ENCODE measurements around the gene DNMT3A.

DNMT3A gene

GRCh38 chr2:25265001-25265400 is 76.7 kb downstream of the DNMT3A start:
- no peaks in the 10 kb centered on the region for H3K9me3 ChIP-seq (ENCODE audit: insufficient read depth, low read depth, low read length)
- WGBS = 84% methylated on average over 5 of the region's 6 CpGs
- H3K36me3 ChIP-seq (ENCODE audit: insufficient read depth, low read length) = no peaks in the 10 kb centered on the region; the same call in 1 of the 2 replicates
- no peak overlapping the region for H3K27ac ChIP-seq (ENCODE audit: low read depth, low read length)
- no peak overlapping the region for H3K9ac ChIP-seq (ENCODE audit: low read depth, low read length)
- H3K4me3 ChIP-seq (ENCODE audit: low read length) = no peak overlapping the region
- H3K27me3 ChIP-seq (ENCODE audit: insufficient read depth, low read length) = no peaks in the 10 kb centered on the region
- peaks cover 40% of the 10 kb centered on the region for H3K4me1 ChIP-seq (ENCODE audit: insufficient read depth, low read length)

- H3K4me3 ChIP-seq (ENCODE audit: low read length) = no peak overlapping the region
- H3K27me3 ChIP-seq (ENCODE audit: insufficient read depth, low read length) = no peaks in the 10 kb centered on the region
- H3K9ac ChIP-seq (ENCODE audit: low read depth, low read length) = no peak overlapping the region
- no CpG with 5 or more reads among the region's 1 CpG for WGBS
- peaks cover 53% of the 10 kb centered on the region for H3K4me1 ChIP-seq (ENCODE audit: insufficient read depth, low read length)
- H3K27ac ChIP-seq (ENCODE audit: low read depth, low read length) = no peak overlapping the region
- no peaks in the 10 kb centered on the region for H3K36me3 ChIP-seq (ENCODE audit: insufficient read depth, low read length)
- H3K9me3 ChIP-seq (ENCODE audit: insufficient read depth, low read depth, low read length) = no peaks in the 10 kb centered on the region
These were observed 79.4 kb downstream of the DNMT3A start for GRCh38 chr2:25262288-25262687.

- Histone ChIP-seq H3K4me1 (ENCODE audit: insufficient read depth, low read length) (peaks cover 58% of the 10 kb centered on the region), H3K36me3 (ENCODE audit: insufficient read depth, low read length) (no peaks in the 10 kb centered on the region), H3K4me3 (ENCODE audit: low read length) (peak overlapping the region; percentile 28; the same call in 1 of the 2 replicates), H3K27me3 (ENCODE audit: insufficient read depth, low read length) (no peaks in the 10 kb centered on the region), H3K27ac (ENCODE audit: low read depth, low read length) (peak overlapping the region; percentile 95), H3K9me3 (ENCODE audit: insufficient read depth, low read depth, low read length) (no peaks in the 10 kb centered on the region), H3K9ac (ENCODE audit: low read depth, low read length) (peak overlapping the region; percentile 42)
- WGBS = 1% methylated on average over 7 of the region's 7 CpGs
These were observed 82.0 kb downstream of the DNMT3A start for GRCh38 chr2:25259737-25260124.

DNA sequence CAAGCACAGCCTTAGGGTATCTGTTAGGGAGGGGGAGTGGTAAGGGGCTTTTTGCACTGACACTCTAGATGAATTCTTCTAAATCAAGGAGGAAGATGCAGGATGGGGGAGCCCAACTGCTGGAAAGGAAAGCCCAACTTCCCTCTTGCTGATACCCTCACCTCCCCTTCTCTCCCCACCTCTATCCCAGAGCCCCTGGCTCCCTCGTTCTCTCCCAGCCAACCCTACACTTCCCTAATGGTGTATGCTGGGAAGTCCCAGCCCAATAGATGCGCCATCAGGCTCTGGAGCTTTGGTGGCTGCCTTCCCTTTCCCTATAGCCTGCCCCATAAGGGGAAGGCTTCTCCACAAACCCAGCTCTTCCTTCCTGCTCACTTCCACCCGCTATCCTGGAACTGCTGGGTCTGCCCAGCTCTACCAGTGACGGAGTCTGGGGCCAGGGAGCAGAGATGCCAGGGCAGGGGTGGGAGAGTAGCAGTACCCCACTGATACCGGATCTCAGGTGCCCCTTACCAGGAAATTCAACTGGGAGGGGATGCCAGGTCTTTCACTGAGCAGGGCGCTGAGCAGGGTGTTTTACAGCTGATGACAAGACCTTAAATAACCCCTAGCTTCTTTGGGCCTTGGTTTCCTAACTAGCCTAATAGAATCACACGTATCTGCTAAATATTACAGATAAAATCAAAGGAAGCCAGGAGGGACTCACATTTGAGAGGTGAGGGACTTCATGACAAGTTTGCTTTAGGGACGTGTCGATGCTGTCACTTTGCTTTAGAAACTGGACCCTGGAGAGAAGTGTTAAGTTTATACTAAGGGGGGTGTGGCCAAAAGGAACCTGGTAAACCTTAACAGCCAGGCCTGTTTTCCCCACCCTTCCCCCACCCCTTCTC is 82.6 kb downstream of the DNMT3A start:
- Histone ChIP-seq H3K27ac (ENCODE audit: low read depth, low read length) (peak overlapping the region; percentile 81), H3K4me3 (ENCODE audit: low read length) (peak overlapping the region; percentile 35)

GRCh38 chr2:25257931-25258846 is 83.5 kb downstream of the DNMT3A start:
- Histone ChIP-seq H3K4me1 (ENCODE audit: insufficient read depth, low read length) (peaks cover 52% of the 10 kb centered on the region), H3K9ac (ENCODE audit: low read depth, low read length) (peak overlapping the region; percentile 10; the same call in 1 of the 2 replicates), H3K4me3 (ENCODE audit: low read length) (no peak overlapping the region), H3K27ac (ENCODE audit: low read depth, low read length) (peak overlapping the region; percentile 32; the same call in 1 of the 2 replicates), H3K27me3 (ENCODE audit: insufficient read depth, low read length) (no peaks in the 10 kb centered on the region), H3K9me3 (ENCODE audit: insufficient read depth, low read depth, low read length) (no peaks in the 10 kb centered on the region), H3K36me3 (ENCODE audit: insufficient read depth, low read length) (no peaks in the 10 kb centered on the region)
- WGBS = 78% methylated on average over 9 of the region's 9 CpGs

More for the DNA sequence above, 82.6 kb downstream of the DNMT3A start:
- WGBS = 37% methylated on average over 9 of the region's 9 CpGs
- Histone ChIP-seq H3K4me1 (ENCODE audit: insufficient read depth, low read length) (peaks cover 57% of the 10 kb centered on the region), H3K9ac (ENCODE audit: low read depth, low read length) (0 out of 2 replicates have a peak overlapping the region, but pooled peaks have one; percentile 1), H3K27me3 (ENCODE audit: insufficient read depth, low read length) (no peaks in the 10 kb centered on the region), H3K36me3 (ENCODE audit: insufficient read depth, low read length) (no peaks in the 10 kb centered on the region), H3K9me3 (ENCODE audit: insufficient read depth, low read depth, low read length) (no peaks in the 10 kb centered on the region)

DNA sequence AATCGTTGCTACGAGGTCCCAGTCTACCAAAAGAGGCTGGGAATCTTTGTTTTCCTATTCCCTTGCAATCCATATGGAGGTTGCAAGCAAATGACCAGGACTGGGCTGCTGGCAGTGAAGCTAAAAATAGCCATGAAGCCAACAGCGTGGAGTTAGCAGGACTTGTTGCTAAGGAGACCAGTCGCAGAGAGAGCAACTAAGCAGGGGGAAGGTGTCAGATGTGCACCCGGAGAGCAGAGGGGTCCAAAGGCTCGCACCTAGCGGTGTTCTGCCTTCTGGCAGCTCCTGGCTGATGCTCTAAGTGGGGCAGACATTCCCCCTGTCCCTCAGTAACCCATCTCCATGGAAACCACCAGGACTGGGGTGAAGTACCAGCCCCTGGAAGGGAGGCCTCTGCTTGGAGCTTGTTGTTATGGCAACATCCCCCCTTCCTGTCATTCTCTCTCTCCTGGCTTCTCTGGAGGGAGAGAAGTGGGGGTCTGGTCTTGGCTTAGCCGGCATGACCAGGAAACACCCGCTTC is 84.6 kb downstream of the DNMT3A start:
- 67% methylated on average over 9 of the region's 9 CpGs for WGBS
- Histone ChIP-seq H3K4me1 (ENCODE audit: insufficient read depth, low read length) (peaks cover 49% of the 10 kb centered on the region), H3K27ac (ENCODE audit: low read depth, low read length) (no peak overlapping the region), H3K36me3 (ENCODE audit: insufficient read depth, low read length) (no peaks in the 10 kb centered on the region), H3K9me3 (ENCODE audit: insufficient read depth, low read depth, low read length) (no peaks in the 10 kb centered on the region), H3K27me3 (ENCODE audit: insufficient read depth, low read length) (no peaks in the 10 kb centered on the region), H3K4me3 (ENCODE audit: low read length) (no peak overlapping the region), H3K9ac (ENCODE audit: low read depth, low read length) (no peak overlapping the region)

- Histone ChIP-seq H3K4me1 (ENCODE audit: insufficient read depth, low read length) (peaks cover 49% of the 10 kb centered on the region), H3K36me3 (ENCODE audit: insufficient read depth, low read length) (no peaks in the 10 kb centered on the region), H3K9me3 (ENCODE audit: insufficient read depth, low read depth, low read length) (no peaks in the 10 kb centered on the region), H3K9ac (ENCODE audit: low read depth, low read length) (no peak overlapping the region), H3K4me3 (ENCODE audit: low read length) (no peak overlapping the region), H3K27me3 (ENCODE audit: insufficient read depth, low read length) (no peaks in the 10 kb centered on the region), H3K27ac (ENCODE audit: low read depth, low read length) (no peak overlapping the region)
- WGBS = 92% methylated on average over 2 of the region's 2 CpGs
These were observed 85.2 kb downstream of the DNMT3A start for GRCh38 chr2:25256488-25256875.

GRCh38 chr2:25255745-25256487 is 85.8 kb downstream of the DNMT3A start:
- no peaks in the 10 kb centered on the region for H3K27me3 ChIP-seq (ENCODE audit: insufficient read depth, low read length)
- no peaks in the 10 kb centered on the region for H3K9me3 ChIP-seq (ENCODE audit: insufficient read depth, low read depth, low read length)
- peaks cover 49% of the 10 kb centered on the region for H3K4me1 ChIP-seq (ENCODE audit: insufficient read depth, low read length)
- H3K27ac ChIP-seq (ENCODE audit: low read depth, low read length) = no peak overlapping the region
- no peak overlapping the region for H3K4me3 ChIP-seq (ENCODE audit: low read length)
- 89% methylated on average over 15 of the region's 15 CpGs for WGBS
- no peaks in the 10 kb centered on the region for H3K36me3 ChIP-seq (ENCODE audit: insufficient read depth, low read length)
- H3K9ac ChIP-seq (ENCODE audit: low read depth, low read length) = no peak overlapping the region

DNA sequence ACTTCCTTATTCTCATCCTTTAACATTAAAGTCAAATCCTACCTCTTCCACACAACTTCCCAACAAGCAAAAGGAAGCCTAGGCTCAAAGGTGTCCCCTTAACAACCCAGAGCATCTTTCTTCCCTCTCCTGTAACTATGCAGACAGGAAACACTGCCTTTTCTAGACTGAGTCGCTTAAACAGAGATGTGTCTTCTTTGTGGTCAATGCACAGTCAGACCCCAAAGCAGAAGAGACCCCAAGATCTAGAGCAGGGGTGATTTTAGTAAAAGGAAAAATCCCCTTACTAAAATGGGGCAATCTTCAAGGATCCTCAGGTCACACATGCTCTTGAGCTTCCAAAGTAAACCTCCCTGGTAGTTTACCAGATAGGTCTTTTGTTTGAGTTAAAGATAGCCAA is 86.8 kb downstream of the DNMT3A start:
- Histone ChIP-seq H3K4me1 (ENCODE audit: insufficient read depth, low read length) (peaks cover 42% of the 10 kb centered on the region), H3K27ac (ENCODE audit: low read depth, low read length) (no peak overlapping the region), H3K36me3 (ENCODE audit: insufficient read depth, low read length) (no peaks in the 10 kb centered on the region), H3K4me3 (ENCODE audit: low read length) (no peak overlapping the region), H3K9ac (ENCODE audit: low read depth, low read length) (no peak overlapping the region), H3K9me3 (ENCODE audit: insufficient read depth, low read depth, low read length) (no peaks in the 10 kb centered on the region), H3K27me3 (ENCODE audit: insufficient read depth, low read length) (no peaks in the 10 kb centered on the region)
- 100% methylated on average over 1 of the region's 1 CpG for WGBS

DNA sequence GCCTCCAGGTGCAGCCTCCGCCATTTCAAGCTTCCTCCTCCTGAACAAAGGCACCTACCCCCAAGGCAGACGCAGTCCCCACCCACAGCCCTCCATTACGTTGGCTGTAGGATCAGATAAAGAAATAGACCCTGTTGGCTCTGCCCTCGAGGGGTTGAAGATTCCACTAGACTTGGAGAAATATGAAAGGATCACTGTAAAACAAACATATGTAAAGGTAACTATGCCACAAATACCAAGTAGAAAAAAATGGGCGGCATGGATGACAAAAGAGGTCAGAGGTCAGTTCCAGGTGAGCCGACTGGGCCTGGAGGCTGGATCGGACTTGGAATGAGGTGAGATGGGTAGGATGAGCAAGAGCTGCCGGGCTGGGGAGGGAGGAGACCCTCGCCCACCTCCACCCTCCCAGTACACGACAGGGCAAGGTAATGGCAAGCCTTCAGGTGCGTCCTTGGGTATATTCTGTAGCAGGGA is 88.5 kb downstream of the DNMT3A start:
- Histone ChIP-seq H3K27ac (ENCODE audit: low read depth, low read length) (peak overlapping the region; percentile 95), H3K4me1 (ENCODE audit: insufficient read depth, low read length) (peaks cover 35% of the 10 kb centered on the region), H3K36me3 (ENCODE audit: insufficient read depth, low read length) (peaks cover 13% of the 10 kb centered on the region), H3K9me3 (ENCODE audit: insufficient read depth, low read depth, low read length) (no peaks in the 10 kb centered on the region), H3K4me3 (ENCODE audit: low read length) (peak overlapping the region; percentile 65), H3K27me3 (ENCODE audit: insufficient read depth, low read length) (no peaks in the 10 kb centered on the region), H3K9ac (ENCODE audit: low read depth, low read length) (peak overlapping the region; percentile 83)
- 69% methylated on average over 9 of the region's 11 CpGs for WGBS

Data from HUES64 (cell line).